ENCODE measurements around the gene SIPA1L2. TPM values are rescaled to one million over a fixed set of nuclear protein-coding genes. Genes with fewer than 3 reads are reported as not detected.

SIPA1L2 gene
- total RNA-seq, 1 experiment from 2014 or later = 12.5 TPM

DNA sequence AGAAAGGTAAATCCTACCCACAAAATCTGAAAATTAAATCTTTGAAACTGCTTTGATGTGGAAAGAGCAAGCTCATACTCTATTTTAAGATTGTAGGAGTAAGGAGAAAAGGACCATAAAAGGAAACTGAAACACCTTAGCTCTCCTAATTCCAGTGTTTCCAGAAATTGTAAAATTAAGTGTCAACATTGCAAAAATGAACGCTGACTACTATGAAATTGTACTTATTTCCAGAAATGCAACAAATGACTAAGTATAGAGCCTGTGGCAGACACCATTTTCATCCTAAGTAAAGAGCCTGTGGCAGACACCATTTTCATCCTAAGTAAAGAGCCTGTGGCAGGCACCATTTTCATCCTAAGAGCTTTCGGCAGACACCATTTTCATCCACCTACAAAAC, 6.9 kb upstream of the SIPA1L2 start:
- Histone ChIP-seq H3K79me2 (ENCODE audit: insufficient read depth, low read length) (no peaks in the 10 kb centered on the region), H2AFZ (ENCODE audit: low read depth, low read length, poor library complexity, severe bottlenecking) (no peak overlapping the region), H3K36me3 (ENCODE audit: control insufficient read depth in 1 of 2, insufficient read depth in 2 of 2, low read length in 2 of 2) (no peaks in the 10 kb centered on the region), H3K4me3 (replicated peaks in 1 of 2; ENCODE audit: low read depth in 1 of 2, low read length in 2 of 2) (no peak overlapping the region), H3K9me3 (ENCODE audit: control insufficient read depth in 1 of 2, insufficient read depth in 1 of 2, low read depth in 1 of 2, low read length in 2 of 2) (no peaks in the 10 kb centered on the region), H3K4me1 (ENCODE audit: control insufficient read depth in 1 of 2, insufficient read depth in 2 of 2, low read length in 2 of 2) (no peaks in the 10 kb centered on the region), H3K9me2 (ENCODE audit: insufficient read depth) (no peaks in the 10 kb centered on the region), H3K27ac (ENCODE audit: low read depth, low read length) (no peak overlapping the region), H3K27me3 (ENCODE audit: insufficient read depth, low read length) (no peaks in the 10 kb centered on the region), H3K4me2 (ENCODE audit: low read length) (no peak overlapping the region), H3K9ac (ENCODE audit: low read length) (no peak overlapping the region), H4K20me1 (ENCODE audit: insufficient read depth) (no peaks in the 10 kb centered on the region)
- ChIA-PET RAD21 (ENCODE audit: low non-redundant PET in 1 of 2, low total read pairs in 2 of 2, uncharacterized antibody in 2 of 2, unreplicated experiment in 2 of 2) (interaction anchor here in 1 of 2 experiments (1.0 kb wide), 1 partner anchor 316 kb away, joined by 3 read pairs; no protein-coding TSS in a partner anchor), POLR2A (no interaction called here), CTCF (interaction anchor here (1.3 kb wide), 1 partner anchor 243 kb away, joined by 3 read pairs; no protein-coding TSS in a partner anchor)
- DNase-seq (ENCODE audit: low read depth, low spot score) = no peak
- BruUV-seq (replicated peaks) = no TSS peak
- no peak for ATAC-seq
- TF ChIP-seq, protein P1, sequence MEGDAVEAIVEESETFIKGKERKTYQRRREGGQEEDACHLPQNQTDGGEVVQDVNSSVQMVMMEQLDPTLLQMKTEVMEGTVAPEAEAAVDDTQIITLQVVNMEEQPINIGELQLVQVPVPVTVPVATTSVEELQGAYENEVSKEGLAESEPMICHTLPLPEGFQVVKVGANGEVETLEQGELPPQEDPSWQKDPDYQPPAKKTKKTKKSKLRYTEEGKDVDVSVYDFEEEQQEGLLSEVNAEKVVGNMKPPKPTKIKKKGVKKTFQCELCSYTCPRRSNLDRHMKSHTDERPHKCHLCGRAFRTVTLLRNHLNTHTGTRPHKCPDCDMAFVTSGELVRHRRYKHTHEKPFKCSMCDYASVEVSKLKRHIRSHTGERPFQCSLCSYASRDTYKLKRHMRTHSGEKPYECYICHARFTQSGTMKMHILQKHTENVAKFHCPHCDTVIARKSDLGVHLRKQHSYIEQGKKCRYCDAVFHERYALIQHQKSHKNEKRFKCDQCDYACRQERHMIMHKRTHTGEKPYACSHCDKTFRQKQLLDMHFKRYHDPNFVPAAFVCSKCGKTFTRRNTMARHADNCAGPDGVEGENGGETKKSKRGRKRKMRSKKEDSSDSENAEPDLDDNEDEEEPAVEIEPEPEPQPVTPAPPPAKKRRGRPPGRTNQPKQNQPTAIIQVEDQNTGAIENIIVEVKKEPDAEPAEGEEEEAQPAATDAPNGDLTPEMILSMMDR (IDR thresholded peaks at IDR 0.05 in 2 of 3, conservative IDR thresholded peaks at IDR 0.05 in 1 of 3; ENCODE audit: borderline replicate concordance in 1 of 3, insufficient read depth in 1 of 3, low read depth in 2 of 3, low read length in 2 of 3) = no peak
- TF ChIP-seq TCF7L2 (IDR thresholded peaks at IDR 0.05; ENCODE audit: borderline replicate concordance, extremely low read depth, insufficient read depth, insufficient read length) = no peak
- intact Hi-C loops (cut with micrococcal nuclease) = loop anchor here (5.0 kb wide), 1 partner anchor 536 kb away; no protein-coding TSS in a partner anchor

DNA sequence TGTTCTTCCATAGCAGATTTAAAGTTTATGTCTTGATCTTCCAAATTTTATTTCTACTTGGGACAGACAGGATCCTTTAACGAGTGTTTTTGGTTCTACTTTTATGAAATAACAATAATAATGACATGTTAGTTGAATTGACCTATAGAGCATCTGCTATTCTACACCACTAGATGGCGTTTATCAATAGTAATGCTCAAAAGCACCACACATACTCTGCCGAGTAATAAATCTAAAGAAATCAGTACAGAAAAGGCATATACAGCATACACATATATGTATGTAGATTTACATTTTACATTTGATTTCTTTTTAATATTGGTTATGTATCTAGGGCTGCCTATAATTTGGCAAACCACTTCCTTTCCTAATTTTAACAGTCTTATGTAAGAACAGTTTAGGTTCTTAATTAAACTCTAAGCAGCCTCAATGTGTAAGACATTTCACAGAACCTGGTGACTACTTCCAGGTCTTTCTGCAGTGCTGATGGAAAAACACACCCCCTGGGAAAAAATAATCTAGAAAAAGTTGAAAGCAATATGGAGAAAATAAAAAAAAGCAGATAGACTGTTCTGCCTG, 5.9 kb upstream of the SIPA1L2 start:
- no peaks in the 10 kb centered on the region for H3K9me3 ChIP-seq (ENCODE audit: control insufficient read depth in 1 of 2, insufficient read depth in 1 of 2, low read depth in 1 of 2, low read length in 2 of 2)
- H2AFZ ChIP-seq (ENCODE audit: low read depth, low read length, poor library complexity, severe bottlenecking) = peak overlapping the region; percentile 2
- H3K36me3 ChIP-seq (ENCODE audit: control insufficient read depth in 1 of 2, insufficient read depth in 2 of 2, low read length in 2 of 2) = no peaks in the 10 kb centered on the region
- no peak overlapping the region for H3K27ac ChIP-seq (ENCODE audit: low read depth, low read length)
- RAD21 ChIA-PET (ENCODE audit: low non-redundant PET in 1 of 2, low total read pairs in 2 of 2, uncharacterized antibody in 2 of 2, unreplicated experiment in 2 of 2) = no interaction called here
- no peak for DNase-seq (ENCODE audit: low read depth, low spot score)
- H4K20me1 ChIP-seq (ENCODE audit: insufficient read depth) = no peaks in the 10 kb centered on the region
- no peaks in the 10 kb centered on the region for H3K9me2 ChIP-seq (ENCODE audit: insufficient read depth)
- BruUV-seq (replicated peaks) = no TSS peak
- peaks cover 3 to 4% of the 10 kb centered on the region in 2 experiments; a peak in 3 of 4 replicates for H3K4me1 ChIP-seq (ENCODE audit: control insufficient read depth in 1 of 2, insufficient read depth in 2 of 2, low read length in 2 of 2)
- no peak overlapping the region for H3K9ac ChIP-seq (ENCODE audit: low read length)
- no peak overlapping the region for H3K4me3 ChIP-seq (replicated peaks in 1 of 2; ENCODE audit: low read depth in 1 of 2, low read length in 2 of 2)
- TF ChIP-seq JUND (IDR thresholded peaks at IDR 0.05) (no peak), SIN3A (IDR thresholded peaks at IDR 0.05; ENCODE audit: low read depth) (no peak), RAD21 (IDR thresholded peaks at IDR 0.05; ENCODE audit: low read depth) (peak; percentile 83), EGR1 (IDR thresholded peaks at IDR 0.05; ENCODE audit: low read depth) (peak; percentile 23; the same call in 1 of the 2 replicates), CBX3 (IDR thresholded peaks at IDR 0.05; ENCODE audit: low read depth) (peak; percentile 39; the same call in 1 of the 2 replicates)
- TF ChIP-seq, protein P1 (IDR thresholded peaks at IDR 0.05 in 2 of 3, conservative IDR thresholded peaks at IDR 0.05 in 1 of 3; ENCODE audit: borderline replicate concordance in 1 of 3, insufficient read depth in 1 of 3, low read depth in 2 of 3, low read length in 2 of 3) = peak; percentile 63 to 83 (median 67)
- POLR2A ChIA-PET = no interaction called here
- H3K4me2 ChIP-seq (ENCODE audit: low read length) = no peak overlapping the region
- intact Hi-C loops (cut with micrococcal nuclease) = loop anchor here (1.0 to 5.0 kb wide), 4 partner anchors 315 to 605 kb away; partner anchors contain the start of gene NTPCR
- no peaks in the 10 kb centered on the region for H3K79me2 ChIP-seq (ENCODE audit: insufficient read depth, low read length)
- no peaks in the 10 kb centered on the region for H3K27me3 ChIP-seq (ENCODE audit: insufficient read depth, low read length)
- ATAC-seq = peak; percentile 91
- CTCF ChIA-PET = no interaction called here

All from HCT116 (cell line).